ENCODE results near the gene KMT2C.
"Not testable (repeated sequence)": the region's sequence is repeated elsewhere in the genome, so short reads cannot be mapped to it uniquely, and the experiment has no call there.

DNA sequence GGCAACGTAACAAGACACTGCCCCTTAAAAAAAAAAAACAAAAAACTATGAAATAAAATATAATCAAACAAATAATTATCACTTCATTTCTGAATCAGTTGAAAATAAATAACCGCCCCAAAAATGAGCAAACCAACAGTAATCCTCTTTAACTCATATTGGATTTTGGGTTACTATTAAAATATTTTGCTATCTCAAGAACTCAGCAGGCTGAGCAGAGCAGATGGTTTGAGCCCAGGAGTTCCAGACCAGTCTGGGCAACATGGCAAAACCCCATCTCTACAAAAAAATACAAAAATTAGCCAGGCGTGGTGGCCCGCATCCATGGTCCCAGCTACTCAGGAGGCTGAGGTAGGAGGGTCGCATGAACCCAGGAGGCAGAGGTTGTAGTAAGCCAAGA, 216.2 kb downstream of the KMT2C start:
- TF ChIP-seq, protein P1, sequence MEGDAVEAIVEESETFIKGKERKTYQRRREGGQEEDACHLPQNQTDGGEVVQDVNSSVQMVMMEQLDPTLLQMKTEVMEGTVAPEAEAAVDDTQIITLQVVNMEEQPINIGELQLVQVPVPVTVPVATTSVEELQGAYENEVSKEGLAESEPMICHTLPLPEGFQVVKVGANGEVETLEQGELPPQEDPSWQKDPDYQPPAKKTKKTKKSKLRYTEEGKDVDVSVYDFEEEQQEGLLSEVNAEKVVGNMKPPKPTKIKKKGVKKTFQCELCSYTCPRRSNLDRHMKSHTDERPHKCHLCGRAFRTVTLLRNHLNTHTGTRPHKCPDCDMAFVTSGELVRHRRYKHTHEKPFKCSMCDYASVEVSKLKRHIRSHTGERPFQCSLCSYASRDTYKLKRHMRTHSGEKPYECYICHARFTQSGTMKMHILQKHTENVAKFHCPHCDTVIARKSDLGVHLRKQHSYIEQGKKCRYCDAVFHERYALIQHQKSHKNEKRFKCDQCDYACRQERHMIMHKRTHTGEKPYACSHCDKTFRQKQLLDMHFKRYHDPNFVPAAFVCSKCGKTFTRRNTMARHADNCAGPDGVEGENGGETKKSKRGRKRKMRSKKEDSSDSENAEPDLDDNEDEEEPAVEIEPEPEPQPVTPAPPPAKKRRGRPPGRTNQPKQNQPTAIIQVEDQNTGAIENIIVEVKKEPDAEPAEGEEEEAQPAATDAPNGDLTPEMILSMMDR (IDR thresholded peaks at IDR 0.05): not testable (repeated sequence)
- not testable (repeated sequence) for TF ChIP-seq EP300, POLR2A (IDR thresholded peaks at IDR 0.05)
